Activated CD4-positive, CD25-positive, alpha-beta regulatory T cell treated with anti-CD3 and anti-CD28 coated beads, Interleukin-2, amount 50 U/mL, for 16 hours (primary cell): Measurements from ENCODE around the gene MINDY3.

Experiments used
- DNase-seq: peaks from one replicate; pipeline ENCODE4 v3.0.0-alpha.2; 2020; ENCODE audit warnings: low read depth, low spot score

MINDY3 gene

GRCh38 chr10:15738270-15738925, 121.9 kb downstream of the MINDY3 start:
- no peak for DNase-seq

- no peak for DNase-seq
Observed at GRCh38 chr10:15737656-15738055, 122.7 kb downstream of the MINDY3 start.

GRCh38 chr10:15735763-15736162, 124.5 kb downstream of the MINDY3 start:
- no peak for DNase-seq

- no peak for DNase-seq
Observed at GRCh38 chr10:15730341-15730740, 130.0 kb downstream of the MINDY3 start.

- DNase-seq = no peak
Observed at GRCh38 chr10:15729890-15730289, 130.4 kb downstream of the MINDY3 start.
